HG02588 (cell line): ENCODE measurements around the gene TSHZ2.

Experiments used
- ATAC-seq: cut with Tn5 transposase; IDR thresholded peaks from one replicate; pipeline ENCODE4 v1.9.1; 2021; ENCODE audit warnings: mild to moderate bottlenecking, moderate library complexity; ENCODE audit not compliant: unreplicated experiment

Gene TSHZ2

DNA sequence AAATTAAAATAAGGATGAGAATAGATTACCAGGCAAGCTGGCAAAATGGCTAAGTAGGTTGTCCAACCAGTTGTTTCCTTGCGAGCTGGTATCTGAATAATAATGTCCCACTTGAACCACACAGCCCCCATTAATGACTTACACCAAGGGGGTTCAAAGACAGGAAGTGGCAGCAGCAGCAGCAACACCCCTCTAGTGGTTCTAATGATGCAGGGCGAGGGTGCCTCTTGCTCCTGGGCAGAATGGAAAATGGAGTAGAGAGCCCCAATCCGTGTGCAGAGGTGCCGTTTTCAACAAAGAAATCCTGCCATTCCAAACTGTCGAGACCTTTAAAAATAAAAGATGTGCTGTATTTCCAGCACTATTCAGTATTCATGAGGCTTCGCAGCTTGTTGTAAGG, 218.1 kb downstream of the TSHZ2 start:
- ATAC-seq, result no peak

DNA sequence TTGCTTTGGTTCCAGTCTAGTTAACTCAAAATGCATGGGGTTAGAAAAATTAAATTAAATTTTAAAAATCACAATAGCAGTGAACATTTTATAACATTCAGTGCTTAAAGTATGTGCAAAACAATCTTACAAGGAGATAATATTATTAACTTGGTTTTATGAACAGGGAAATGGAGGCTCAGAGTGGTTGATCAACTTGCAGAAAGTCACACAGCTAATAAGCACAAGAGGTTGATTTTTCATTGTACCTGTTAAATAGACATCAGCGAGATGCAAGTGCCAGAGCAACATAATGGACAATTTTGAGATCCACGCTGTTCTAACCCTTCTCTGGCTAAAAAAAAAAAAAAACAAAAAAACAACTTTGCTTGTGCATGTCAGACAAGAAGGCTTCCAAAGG, 219.8 kb downstream of the TSHZ2 start:
- ATAC-seq, result no peak

DNA sequence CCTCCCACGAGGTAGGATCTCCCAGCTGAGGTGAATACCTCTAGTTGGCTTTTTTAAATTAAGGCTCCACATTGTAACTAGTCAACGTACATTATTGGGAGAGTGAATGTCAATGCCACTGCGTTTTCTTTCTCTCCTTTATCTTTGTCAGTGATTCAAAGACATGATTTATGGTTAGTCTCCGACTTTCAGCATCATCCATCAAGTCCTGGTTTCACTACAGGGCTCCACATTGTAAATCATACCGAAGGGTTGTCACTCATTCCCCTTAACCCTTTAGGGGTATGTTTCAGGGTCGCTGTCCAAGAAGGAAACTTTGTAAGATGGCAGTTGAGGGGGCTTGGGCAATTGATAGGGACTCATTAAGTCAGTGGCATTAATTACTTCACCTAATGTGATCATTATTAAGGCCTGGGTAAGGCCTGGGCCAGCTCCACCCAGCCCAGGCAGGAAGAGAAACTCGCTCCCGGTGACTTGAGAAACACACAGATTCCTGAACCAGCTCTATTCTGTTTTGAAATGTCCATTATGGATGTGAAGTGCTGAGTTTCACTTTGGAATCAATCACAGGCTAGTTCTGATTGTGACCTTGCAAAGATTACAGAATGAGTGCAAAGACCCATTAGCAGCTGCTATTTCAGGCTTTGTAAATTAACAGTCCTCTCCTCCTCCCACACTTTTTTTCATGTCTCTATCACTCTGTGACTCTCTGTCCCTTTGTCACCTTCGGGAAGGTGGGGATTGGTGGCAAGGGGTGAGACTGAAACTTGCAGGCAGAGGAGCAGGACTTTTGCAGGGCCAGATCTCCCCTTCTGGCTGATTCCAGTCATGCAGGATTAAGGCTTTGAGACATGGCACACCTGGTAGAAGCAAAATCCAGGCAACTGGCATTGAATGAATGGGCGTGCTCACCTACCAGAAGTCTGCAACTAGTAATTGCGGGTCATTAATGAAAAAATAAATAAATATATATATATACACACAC, 222.4 kb downstream of the TSHZ2 start:
- no peak for ATAC-seq

DNA sequence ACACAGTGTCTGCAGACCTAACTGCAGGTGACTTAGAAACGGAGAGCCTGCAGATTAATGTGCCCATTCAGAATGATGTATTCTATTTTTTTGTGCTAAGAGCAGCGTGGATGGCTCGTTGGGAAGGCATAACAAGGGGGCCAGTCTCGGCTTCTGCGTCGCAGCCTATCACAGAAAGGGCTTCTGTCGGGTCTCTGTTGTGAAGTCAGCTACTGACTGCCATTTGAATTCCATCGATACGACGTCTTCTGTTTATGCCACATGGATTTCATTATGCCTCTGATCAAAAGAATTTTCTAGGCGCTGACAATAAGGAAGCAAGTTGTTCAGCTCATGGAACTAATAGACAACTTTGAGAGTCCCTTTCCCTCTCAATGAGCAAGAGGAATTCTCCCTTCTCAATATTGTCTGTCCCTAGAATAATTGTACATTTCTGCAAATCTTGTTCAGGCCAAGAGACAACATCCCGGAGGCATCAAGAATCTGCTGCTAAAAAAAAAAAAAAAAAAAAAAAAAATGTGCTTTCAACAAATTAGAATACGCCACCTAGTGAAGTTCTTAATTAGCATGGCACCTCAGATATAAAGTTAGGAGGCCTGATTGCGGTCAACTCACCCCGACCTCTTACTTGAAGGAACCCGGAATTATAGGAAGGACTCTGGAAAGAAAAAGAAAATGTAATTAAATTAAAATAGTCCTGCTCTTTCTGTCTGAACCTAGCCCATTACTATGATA, 223.9 kb downstream of the TSHZ2 start:
- ATAC-seq, result no peak

DNA sequence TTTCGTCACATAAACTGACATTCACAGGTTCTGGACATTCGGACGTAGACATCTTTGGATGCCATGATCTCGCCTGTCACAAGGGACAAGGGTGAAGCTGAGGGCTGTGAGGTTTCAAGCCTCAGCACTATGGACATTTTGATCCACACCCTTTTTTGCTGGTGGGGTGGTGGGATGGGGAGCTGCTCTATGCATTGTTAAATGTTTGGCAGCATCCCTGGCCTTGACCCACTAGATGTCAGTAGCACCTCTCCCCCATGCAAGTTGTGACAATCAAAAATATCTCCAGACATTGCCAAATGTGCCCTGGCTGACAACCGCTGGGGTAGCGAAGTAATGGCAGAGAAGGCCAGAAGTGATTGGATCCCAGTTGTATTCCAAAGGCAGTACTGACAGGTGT, 229.4 kb downstream of the TSHZ2 start:
- ATAC-seq, result no peak

DNA sequence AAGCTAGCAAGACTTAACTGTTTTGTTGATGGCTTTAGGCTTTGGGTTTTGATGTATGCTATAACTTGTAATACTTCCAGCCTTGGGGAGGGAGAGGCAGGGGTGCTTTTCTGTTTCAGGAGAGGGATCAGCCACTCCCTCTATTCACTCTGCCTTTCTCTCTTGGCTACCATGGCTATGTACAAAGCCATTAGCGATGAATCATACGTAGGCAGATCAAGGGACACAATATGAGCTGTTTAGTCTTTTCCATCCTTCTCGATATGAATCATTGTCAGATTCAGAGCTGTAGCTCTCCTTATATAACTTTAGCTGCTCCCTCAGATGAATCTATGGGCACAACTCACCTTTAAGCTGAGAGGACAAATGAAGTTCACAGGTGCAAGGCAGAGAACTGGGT, 230.6 kb downstream of the TSHZ2 start:
- ATAC-seq, result no peak

DNA sequence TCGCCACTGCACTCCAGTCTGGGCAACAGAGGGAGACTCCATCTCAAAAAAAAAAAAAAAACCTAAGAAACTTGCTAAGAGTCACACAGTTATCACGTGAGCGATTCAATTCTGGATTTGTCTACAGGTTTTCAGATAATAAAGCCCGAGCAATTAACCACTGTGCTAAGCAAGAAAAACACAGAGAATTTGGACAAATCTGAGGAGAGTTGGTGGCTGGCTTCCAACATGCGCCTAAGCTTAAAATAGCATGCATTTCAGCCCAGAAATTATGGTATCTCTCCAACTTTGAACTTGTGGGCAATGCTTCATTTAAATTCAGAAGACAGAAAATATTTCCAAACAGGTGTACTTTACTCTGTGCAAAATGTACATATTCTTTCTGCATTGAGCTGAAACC, 232.9 kb downstream of the TSHZ2 start:
- ATAC-seq, result no peak

DNA sequence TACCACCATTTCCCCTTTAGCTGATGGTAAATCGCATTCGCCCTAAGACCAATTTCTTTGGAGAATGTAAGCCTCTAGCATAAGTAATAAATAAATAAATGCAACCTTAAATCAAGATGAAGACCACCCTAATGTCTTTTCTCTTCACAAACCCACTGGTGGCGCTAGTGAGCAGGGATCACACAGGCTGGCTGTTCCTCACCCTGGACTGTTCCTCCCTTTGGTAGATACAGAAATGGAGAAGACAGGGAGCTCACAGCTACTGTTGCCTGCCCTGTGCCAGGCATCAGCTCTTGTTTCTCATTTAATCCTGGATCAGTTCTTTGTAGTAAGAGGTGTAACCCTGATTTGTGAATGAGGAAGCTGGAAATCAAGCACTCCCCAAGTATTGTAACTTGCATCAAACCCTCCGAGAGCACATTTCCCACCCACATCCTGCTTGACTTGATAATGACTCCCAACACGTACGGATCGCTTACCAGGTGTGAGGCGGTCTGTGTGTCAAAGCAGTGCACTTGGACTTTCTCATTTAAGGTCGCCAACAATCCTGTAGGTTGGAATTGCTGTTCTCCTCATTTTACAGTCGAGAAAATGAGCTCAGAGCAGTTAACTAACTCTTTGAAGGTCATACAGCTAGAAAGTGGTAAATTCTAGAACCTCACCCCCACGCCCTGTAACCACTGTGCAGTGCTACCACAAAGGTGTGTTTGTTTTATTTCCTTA, 236.1 kb downstream of the TSHZ2 start:
- no peak for ATAC-seq

DNA sequence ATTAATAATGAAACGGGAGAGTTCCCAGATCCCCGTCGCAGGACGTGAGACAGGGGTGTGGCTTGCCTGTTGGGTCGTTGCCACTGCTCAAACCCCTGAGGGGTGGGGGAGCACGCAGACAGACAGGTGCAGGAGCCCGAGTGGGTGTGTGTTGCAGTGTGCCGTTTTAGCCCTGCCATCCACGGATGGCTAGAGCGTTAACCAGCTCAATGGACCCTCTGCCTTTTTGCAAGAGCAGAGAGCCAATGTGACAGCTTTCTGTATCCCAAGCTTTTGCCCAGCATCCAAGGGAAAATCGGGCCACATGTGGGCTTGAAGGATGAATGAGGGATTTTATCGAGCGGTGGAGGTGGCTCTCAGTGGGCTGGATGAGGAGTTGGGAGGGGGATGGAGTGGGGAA, 237.9 kb downstream of the TSHZ2 start:
- ATAC-seq, result no peak

DNA sequence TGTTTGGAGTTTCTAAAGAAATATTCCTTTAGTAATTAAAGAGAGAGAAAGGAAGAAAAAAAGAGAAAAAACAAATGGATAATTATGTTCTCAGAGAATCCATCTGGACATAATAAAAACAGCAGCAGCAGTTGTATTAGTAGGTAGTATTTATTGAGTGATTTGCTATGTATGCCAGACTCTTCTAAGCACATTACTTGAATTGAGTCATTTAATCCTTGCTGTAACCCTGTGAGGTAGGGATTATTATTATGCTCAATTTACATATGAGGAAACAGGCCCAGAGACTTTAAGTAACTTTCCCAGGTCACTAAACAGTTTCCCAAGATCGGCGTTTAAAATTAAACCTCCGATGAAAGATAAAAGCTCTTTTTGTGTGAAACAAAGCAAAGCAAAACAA, 238.8 kb downstream of the TSHZ2 start:
- ATAC-seq, result no peak

DNA sequence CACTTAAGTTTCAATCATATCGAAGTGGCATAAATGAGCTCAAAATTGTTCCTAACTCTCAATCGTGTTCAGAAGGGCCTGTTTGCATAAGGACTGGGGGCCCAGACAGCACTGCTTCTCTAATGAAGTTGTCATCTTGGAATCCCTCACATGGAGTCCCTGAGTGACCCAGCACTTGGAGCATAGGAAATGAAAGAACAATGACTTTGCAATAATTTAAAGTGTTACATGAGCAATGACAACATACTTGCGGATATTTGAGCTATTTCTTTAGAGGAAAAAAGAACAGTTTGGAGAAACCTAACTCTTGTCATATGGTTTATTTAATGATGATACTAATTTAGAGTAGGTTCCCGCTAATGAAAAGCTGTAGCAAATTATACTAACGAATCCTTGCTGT, 239.9 kb downstream of the TSHZ2 start:
- ATAC-seq, result no peak

DNA sequence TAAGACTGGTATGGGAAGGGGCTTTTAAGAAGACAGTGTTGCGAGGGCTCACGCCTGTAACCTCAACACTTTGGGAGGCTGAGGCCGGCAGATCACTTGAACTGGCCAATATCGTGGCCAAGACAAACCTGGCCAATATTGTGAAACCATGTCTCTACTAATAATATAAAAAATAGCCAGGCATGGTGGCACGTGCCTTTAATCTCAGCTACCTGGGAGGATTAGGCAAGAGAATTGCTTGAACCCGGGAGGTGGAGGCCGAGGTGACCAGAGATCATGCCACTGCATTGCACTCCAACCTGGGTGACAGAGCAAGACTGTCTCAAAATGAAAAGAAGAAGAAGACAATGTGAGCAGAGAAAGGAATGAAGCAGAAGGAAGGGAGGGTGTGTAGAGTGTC, 242.2 kb downstream of the TSHZ2 start:
- ATAC-seq, result no peak

DNA sequence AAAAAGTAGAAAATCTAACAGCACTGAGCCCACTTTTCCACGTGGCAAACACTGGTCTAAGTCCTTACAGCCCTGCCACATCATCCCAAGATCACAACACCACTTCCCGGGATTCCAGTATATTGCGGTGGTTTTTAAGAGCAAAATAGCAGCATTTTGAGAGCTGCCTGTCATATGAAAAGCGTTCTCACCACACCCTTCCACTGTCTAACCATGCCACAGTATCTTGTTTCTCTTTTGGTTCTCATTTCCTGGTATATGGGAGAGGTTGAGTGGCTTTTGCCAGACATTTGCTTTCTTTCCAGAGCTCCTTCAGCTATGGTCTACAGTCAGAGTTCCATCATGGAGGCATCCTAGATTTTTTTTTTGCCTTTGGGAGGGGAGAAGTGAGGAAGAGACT, 243.0 kb downstream of the TSHZ2 start:
- ATAC-seq, result no peak

DNA sequence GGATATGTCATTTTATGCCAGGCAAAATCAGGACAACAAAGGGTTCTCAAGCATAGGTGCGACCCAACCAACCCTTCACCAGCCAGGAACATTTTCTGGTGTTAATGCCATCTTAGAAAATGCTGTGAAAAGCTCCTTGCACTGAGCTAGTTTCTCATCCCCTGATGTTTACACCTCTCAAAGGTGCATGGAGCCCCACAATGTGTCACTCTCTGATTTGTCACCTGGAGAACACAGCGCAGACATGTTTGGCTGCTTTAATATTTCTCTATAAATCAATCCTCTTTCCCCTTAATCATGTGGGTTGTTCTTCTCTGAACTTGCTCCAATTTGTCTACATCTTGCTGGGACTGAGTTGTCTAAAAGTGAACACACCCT, 244.3 kb downstream of the TSHZ2 start:
- ATAC-seq, result no peak

DNA sequence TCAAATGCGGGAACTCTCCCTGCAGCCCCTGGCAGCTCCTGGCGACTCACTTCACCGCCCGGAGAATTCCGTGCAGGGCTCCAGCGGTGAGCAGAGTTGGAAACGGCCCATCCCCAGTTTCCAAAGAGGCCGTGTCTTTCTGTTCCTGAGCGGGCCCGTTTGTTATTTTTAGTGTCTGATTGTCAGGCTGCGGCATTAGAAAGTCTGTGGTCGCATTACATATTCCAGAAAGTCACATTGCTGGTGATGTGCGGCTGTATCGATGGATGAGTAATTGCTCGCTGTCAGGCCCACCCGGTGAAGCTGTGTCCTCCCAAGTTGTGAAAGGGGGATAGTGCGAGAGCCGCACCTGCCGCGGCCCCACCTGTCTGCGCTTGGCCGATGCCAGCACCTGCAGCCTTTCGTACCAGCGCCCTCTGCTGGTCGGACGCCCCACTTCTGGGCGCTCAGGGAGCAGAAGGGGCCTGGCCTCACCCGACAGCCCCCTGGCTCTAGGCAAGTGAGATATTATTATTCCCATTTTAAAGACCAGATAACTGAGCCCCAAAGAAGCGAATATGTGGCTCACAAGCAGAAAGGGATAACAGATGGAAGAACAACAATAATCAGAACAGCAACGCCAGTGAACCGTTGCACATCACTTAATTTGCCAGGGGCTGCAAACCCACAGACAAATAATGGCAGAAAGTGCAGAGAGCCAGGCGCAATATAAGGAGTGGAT, 244.9 kb downstream of the TSHZ2 start:
- peak; percentile 79 for ATAC-seq

DNA sequence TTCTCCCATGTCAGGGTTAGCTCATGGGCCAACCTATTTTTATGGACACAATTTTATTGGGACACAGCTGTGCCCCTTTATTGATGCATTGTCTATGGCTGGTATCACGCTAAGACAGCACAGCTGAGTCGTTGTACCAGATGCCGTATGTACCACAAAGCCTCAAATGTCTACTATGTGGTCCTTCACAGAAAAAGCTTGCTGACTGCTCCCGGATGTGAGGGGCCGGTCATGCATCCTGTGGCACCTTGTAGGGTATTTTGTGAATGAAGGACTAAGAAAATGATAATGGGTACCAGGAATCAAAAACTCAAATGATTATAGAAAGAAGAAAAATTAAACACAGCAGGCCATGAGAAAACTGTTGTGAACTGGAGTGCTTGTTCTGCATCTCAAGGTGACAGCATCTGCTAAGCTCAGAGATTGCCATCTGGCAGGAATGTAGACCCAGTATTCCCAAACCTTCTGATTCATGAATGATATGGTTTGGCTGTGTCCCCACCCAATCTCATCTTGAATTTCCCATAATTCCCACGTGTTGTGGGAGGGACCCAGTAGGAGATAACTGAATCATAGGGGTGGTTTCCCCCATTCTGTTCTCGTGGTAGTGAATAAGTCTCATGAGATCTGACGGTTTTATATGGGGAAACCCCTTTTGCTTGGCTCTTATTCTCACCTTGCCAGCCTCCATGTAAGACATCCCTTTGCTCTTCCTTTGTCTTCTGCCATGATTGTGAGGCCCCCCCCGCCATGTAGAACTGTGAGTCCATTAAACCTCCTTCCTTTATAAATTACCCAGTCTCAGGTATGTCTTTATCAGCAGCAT, 248.5 kb downstream of the TSHZ2 start:
- ATAC-seq, result no peak

DNA sequence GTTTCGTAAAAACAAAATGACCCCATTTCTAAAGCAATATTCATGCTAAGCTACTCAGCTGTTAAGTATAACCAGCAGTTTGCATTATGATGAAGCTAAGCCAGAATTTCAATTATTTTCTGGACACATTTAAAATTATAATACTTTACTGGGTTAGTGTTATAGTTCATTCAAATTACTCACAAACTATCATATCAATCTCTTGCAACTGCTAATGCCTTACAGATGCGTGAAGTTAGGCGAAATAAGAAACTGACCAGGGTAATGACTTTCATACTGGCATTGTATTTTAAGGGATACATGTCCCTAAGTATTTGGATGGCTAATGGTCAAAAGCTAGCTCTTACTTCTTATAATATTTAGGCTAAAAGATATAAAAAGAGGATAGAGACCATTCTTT, 249.6 kb downstream of the TSHZ2 start:
- ATAC-seq, result no peak

DNA sequence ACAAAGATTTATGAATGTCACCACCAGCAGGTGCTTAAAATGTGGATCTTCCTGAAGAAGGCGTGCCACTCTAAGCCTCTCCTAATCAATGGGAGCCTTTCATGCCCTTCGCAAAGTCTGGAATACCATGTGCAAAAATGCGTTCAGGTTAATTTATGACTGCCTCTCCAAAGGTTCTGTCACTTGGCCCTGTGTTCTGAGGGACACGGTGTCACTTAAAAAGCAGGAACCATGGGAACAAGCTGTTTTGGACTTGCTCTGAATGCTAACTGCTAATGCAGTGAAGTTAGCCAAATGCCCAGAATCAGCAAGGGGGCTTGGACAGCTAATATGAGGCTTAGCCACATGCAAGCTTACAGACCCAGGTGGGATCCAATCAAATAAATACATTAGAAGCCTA, 250.3 kb downstream of the TSHZ2 start:
- no peak for ATAC-seq

DNA sequence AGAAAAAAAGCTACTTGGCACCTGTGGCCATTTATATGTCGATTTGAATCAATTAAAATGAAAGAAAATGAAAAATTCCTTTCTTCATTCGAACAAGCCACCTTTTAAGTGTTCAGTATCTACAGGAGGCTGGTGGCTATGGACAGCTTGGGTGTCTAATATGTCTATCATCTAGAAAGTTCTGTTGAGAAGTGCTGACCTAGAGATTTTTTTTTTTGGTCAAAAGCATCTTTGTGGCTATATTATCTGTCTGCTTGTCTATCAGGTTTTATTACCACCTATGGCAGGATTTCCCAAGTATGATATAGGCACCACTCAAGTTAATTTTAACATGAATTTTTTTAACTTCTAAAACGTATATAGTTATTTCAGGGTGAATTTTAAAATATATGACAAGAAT, 250.8 kb downstream of the TSHZ2 start:
- no peak for ATAC-seq

DNA sequence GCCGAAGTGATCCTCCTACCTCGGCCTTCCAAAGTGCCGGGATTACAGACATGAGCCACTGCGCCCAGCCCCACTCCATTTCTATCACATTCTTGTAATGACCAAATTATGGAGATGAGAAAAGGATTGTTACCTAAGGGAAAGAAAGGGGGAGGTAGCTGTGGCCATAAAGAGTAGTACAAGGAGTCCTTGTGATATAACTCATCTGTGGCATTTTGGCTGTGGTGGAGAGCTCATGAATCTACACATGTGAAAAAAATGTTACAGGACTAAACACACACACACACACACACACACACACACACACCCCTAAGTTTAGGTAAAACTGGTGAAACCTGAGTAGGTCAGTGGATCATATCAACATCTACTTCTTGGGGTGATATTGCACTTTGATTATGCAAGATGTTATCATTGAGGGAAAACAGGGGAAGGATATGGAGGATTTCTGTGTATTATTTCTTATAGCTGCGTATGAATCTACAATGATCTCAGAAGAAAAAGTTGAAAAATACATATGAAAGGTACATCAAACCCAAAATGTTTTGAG, 251.5 kb downstream of the TSHZ2 start:
- no peak for ATAC-seq
